ENCODE results near the gene CDKL5. TPM values are rescaled to one million over a fixed set of nuclear protein-coding genes. Genes with fewer than 3 reads are reported as not detected.

Gene CDKL5
- polyA plus RNA-seq, 1 experiment: 13.3 TPM

DNA sequence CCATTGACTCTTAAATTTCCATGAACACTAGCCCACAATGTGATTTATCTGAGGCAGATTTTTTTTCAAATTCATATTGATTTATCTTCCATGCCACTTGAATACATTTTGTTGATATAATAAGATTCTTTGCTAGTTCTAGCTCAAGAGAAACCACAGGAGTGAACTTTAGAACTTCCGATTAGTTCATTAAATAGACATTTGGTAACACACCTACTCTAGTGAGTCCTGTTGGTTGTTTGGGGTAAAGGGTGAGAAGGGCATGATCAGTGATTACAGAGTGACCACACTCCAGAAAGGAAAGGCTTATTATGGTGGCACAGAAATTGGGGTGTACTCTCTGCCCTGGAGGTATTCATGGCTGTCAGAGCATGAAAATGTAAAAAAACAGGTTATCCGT, 120.4 kb downstream of the CDKL5 start:
- CTCF ChIA-PET: no interaction called here
- H3K27ac ChIP-seq (ENCODE audit: low read depth, low read length): no peak overlapping the region
- TF ChIP-seq, protein P1, sequence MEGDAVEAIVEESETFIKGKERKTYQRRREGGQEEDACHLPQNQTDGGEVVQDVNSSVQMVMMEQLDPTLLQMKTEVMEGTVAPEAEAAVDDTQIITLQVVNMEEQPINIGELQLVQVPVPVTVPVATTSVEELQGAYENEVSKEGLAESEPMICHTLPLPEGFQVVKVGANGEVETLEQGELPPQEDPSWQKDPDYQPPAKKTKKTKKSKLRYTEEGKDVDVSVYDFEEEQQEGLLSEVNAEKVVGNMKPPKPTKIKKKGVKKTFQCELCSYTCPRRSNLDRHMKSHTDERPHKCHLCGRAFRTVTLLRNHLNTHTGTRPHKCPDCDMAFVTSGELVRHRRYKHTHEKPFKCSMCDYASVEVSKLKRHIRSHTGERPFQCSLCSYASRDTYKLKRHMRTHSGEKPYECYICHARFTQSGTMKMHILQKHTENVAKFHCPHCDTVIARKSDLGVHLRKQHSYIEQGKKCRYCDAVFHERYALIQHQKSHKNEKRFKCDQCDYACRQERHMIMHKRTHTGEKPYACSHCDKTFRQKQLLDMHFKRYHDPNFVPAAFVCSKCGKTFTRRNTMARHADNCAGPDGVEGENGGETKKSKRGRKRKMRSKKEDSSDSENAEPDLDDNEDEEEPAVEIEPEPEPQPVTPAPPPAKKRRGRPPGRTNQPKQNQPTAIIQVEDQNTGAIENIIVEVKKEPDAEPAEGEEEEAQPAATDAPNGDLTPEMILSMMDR (IDR thresholded peaks at IDR 0.05; ENCODE audit: low read depth, low read length): no peak
- H3K9me3 ChIP-seq (ENCODE audit: control insufficient read depth, insufficient read depth, low read length): no peaks in the 10 kb centered on the region
- H3K4me3 ChIP-seq (ENCODE audit: low read depth, low read length): no peak overlapping the region
- POLR2A ChIA-PET: no interaction called here
- no peaks in the 10 kb centered on the region for H3K27me3 ChIP-seq (ENCODE audit: control insufficient read depth, insufficient read depth, low read length)
- no peak for DNase-seq (ENCODE audit: low read depth, low spot score)

DNA sequence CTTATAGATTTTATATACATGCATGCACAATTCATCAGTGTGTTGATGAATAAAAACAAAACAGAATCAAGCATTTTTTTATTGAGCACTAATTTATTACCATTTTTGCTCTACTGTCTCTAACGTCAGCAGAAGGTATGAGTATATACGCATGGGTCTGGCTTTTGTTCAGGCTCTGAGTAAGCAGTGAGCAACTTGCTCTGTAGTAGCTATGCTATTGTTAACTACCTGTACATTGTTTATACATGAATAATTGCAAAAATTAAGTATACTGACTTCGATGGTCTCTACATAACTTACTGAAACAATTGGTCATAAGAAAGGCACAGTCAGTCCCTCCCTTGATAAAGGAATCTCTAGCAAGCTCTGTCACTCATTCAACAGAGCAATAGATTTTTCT, 123.6 kb downstream of the CDKL5 start:
- ChIA-PET CTCF (no interaction called here), POLR2A (no interaction called here)
- no peak for DNase-seq (ENCODE audit: low read depth, low spot score)
- Histone ChIP-seq H3K9me3 (ENCODE audit: control insufficient read depth, insufficient read depth, low read length) (no peaks in the 10 kb centered on the region), H3K27ac (ENCODE audit: low read depth, low read length) (no peak overlapping the region), H3K27me3 (ENCODE audit: control insufficient read depth, insufficient read depth, low read length) (no peaks in the 10 kb centered on the region), H3K4me3 (ENCODE audit: low read depth, low read length) (no peak overlapping the region)
- TF ChIP-seq, protein P1 (IDR thresholded peaks at IDR 0.05; ENCODE audit: low read depth, low read length): no peak

DNA sequence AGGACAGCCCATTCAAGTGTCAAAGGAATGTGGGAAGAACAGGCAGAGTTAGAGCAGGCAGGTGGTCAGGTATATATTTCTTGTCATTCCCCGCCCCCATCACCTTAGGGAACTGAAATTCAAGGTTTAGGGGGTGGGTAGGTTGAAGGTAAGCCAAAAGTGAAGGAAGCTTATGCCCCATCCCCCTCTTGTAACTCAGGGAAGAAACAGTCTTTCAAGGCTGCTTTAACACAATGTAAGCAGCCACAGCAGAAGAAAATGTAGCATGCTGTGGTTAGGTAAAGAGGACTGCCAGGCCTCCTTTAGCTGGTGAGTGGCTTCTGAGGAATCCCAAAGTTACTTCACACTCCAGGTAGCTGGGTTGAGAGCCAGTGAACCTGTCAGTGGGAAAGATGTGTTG, 124.2 kb downstream of the CDKL5 start:
- TF ChIP-seq, protein P1 (IDR thresholded peaks at IDR 0.05; ENCODE audit: low read depth, low read length): no peak
- no peaks in the 10 kb centered on the region for H3K27me3 ChIP-seq (ENCODE audit: control insufficient read depth, insufficient read depth, low read length)
- no peak for DNase-seq (ENCODE audit: low read depth, low spot score)

GRCh38 chrX:18557879-18558278, 132.5 kb downstream of the CDKL5 start:
- CTCF ChIA-PET: no interaction called here
- POLR2A ChIA-PET: no interaction called here
- H3K27ac ChIP-seq (ENCODE audit: low read depth, low read length): no peak overlapping the region
- H3K4me3 ChIP-seq (ENCODE audit: low read depth, low read length): no peak overlapping the region
- no peaks in the 10 kb centered on the region for H3K9me3 ChIP-seq (ENCODE audit: control insufficient read depth, insufficient read depth, low read length)
- TF ChIP-seq, protein P1 (IDR thresholded peaks at IDR 0.05; ENCODE audit: low read depth, low read length): no peak
- DNase-seq (ENCODE audit: low read depth, low spot score): no peak
- no peaks in the 10 kb centered on the region for H3K27me3 ChIP-seq (ENCODE audit: control insufficient read depth, insufficient read depth, low read length)

More for the DNA sequence above, 124.2 kb downstream of the CDKL5 start:
- no peak overlapping the region for H3K4me3 ChIP-seq (ENCODE audit: low read depth, low read length)
- ChIA-PET POLR2A (no interaction called here), CTCF (no interaction called here)
- H3K27ac ChIP-seq (ENCODE audit: low read depth, low read length): no peak overlapping the region
- H3K9me3 ChIP-seq (ENCODE audit: control insufficient read depth, insufficient read depth, low read length): no peaks in the 10 kb centered on the region

DNA sequence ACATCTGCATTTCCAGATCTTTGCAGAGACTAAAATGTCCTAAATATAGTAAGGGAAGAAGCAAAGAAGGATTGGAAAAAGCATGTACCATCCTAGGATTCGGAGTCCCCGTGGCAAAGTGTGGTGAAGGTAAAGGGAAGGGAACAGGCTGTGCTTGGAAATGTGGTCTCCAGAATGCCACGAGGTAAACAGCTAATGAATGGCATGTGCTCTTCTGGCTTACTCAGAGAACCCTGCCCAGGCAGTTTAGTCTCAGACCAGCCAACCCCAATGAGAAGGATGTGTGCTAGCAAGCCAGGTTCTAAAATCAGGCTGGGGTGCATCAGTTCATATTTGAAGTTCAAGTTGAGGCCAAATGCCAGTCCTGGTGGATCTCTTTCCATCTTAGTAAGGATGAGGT, 133.4 kb downstream of the CDKL5 start:
- CTCF ChIA-PET: no interaction called here
- DNase-seq (ENCODE audit: low read depth, low spot score): no peak

More for the DNA sequence above, 133.4 kb downstream of the CDKL5 start:
- H3K9me3 ChIP-seq (ENCODE audit: control insufficient read depth, insufficient read depth, low read length): no peaks in the 10 kb centered on the region
- H3K27me3 ChIP-seq (ENCODE audit: control insufficient read depth, insufficient read depth, low read length): no peaks in the 10 kb centered on the region
- H3K27ac ChIP-seq (ENCODE audit: low read depth, low read length): no peak overlapping the region
- H3K4me3 ChIP-seq (ENCODE audit: low read depth, low read length): no peak overlapping the region
- TF ChIP-seq, protein P1 (IDR thresholded peaks at IDR 0.05; ENCODE audit: low read depth, low read length): no peak
- POLR2A ChIA-PET: no interaction called here

Data from AG04450 (cell line).